K562 (cell line): ENCODE measurements around the gene R3HDM2. TPM values are rescaled to one million over a fixed set of nuclear protein-coding genes. Genes with fewer than 3 reads are reported as not detected.

Experiments used
- EGR1 ChIP-seq: fragments of 450-650 bp; conservative IDR thresholded peaks from 2 replicates; pipeline ENCODE4 v1.6.1; 2017; ENCODE audit warnings: mild to moderate bottlenecking
- MGA ChIP-seq: fragments of 450-650 bp; IDR thresholded peaks from 2 replicates; pipeline ENCODE4 v1.6.1; 2016; ENCODE audit warnings: mild to moderate bottlenecking, moderate library complexity
- PHF20 ChIP-seq: fragments of 450-650 bp; IDR thresholded peaks from 2 replicates; pipeline ENCODE4 v1.6.1; 2018; ENCODE audit not compliant: partially characterized antibody
- SMAD2 ChIP-seq: fragments of 150-350 bp; IDR thresholded peaks from 2 replicates; pipeline ENCODE4 v1.6.1; 2014; ENCODE audit warnings: low read depth, mild to moderate bottlenecking, low read length
- TRIM28 ChIP-seq: fragments of 450-650 bp; IDR thresholded peaks from 2 replicates; pipeline ENCODE4 v1.6.1; 2017
- ZBED1 ChIP-seq: IDR thresholded peaks from 2 replicates; pipeline ENCODE4 v1.6.1; 2014
- ZBTB33 ChIP-seq: sonication (generic); formaldehyde crosslinking; IDR thresholded peaks from 2 replicates; pipeline ENCODE4 v1.8.1; 2023; ENCODE audit warnings: mild to moderate bottlenecking, missing genetic modification reagents
- ZKSCAN3 ChIP-seq: fragments of 250-450 bp; sonication (Bioruptor Pico); IDR thresholded peaks from 2 replicates; pipeline ENCODE4 v1.4.0; 2020
- ZNF316 ChIP-seq: fragments of 450-650 bp; IDR thresholded peaks from 2 replicates; pipeline ENCODE4 v1.6.1; 2016
- ZNF408 ChIP-seq: fragments of 250-450 bp; sonication (Bioruptor Pico); IDR thresholded peaks from 2 replicates; pipeline ENCODE4 v1.4.0; 2020; ENCODE audit warnings: low read depth, mild to moderate bottlenecking, moderate library complexity
- ZSCAN29 ChIP-seq: fragments of 450-650 bp; IDR thresholded peaks from 2 replicates; pipeline ENCODE4 v1.6.1; 2017
- polyA plus RNA-seq, 8 experiments: library from polyadenylated mRNA; depleted of rRNA in 4 of 8; stranded (reverse) in 5 of 8; unstranded in 3 of 8; fragments of >200 nt; fragmentation: Nextera tagmentation in 2 of 8; fragmentation: Illumina TruSeq in 1 of 8; extraction: Ambion mirVana in 2 of 8; extraction: Trizol in 1 of 8; gene quantifications; 2 replicates each; pipeline versions ENCODE4 v1.2.1 to v1.2.3, GENCODE V29; 2011 to 2014; ENCODE audit warnings: inconsistent platforms in 1 of 8, missing spikeins in 1 of 8
- total RNA-seq, 7 experiments: library from RNA; depleted of rRNA in 6 of 7; stranded (reverse); fragments of >200 nt in 6 of 7; fragmentation: Illumina TruSeq in 2 of 7; extraction: Trizol in 2 of 7; gene quantifications; 2 replicates each; pipeline versions ENCODE4 v1.2.1 to v1.2.3, GENCODE V29; 2011 to 2021; ENCODE audit warnings: low replicate concordance in 1 of 7

Gene R3HDM2
- total and polyA plus RNA-seq, 9 of the 15 experiments (the other 6 are each of a cell fraction or from before 2014, with no cell fraction given): 3.3 to 18.8 (median 9.0) TPM

- TF ChIP-seq MGA (peak; percentile 96), ZNF316 (no peak), EGR1 (peak; percentile 82), TRIM28 (no peak), ZSCAN29 (no peak), ZKSCAN3 (CRISPR knock-in tag) (no peak), SMAD2 (no peak), ZBED1 (no peak), ZNF408 (CRISPR knock-in tag) (no peak), ZBTB33 (CRISPR knock-in tag) (peak; percentile 96), PHF20 (peak; percentile 82)
Measured at GRCh38 chr12:57430931-57431566, at the start of gene R3HDM2 (continued).
